GM21619 (cell line): ENCODE results near the gene ARHGAP26.

Experiments used
- ATAC-seq: cut with Tn5 transposase; IDR thresholded peaks from one replicate; pipeline ENCODE4 v1.9.1; 2021; ENCODE audit not compliant: unreplicated experiment

Gene ARHGAP26

GRCh38 chr5:142783601-142784341 lies 13.6 kb downstream of the ARHGAP26 start:
- peak; percentile 78 for ATAC-seq

- ATAC-seq, result no peak
Measured at GRCh38 chr5:142784401-142784955, 14.3 kb downstream of the ARHGAP26 start.

- no peak for ATAC-seq
Measured at GRCh38 chr5:142785206-142785605, 15.0 kb downstream of the ARHGAP26 start.

GRCh38 chr5:142789206-142789605 lies 19.0 kb downstream of the ARHGAP26 start:
- no peak for ATAC-seq

- no peak for ATAC-seq
Measured at GRCh38 chr5:142792012-142792864, 22.1 kb downstream of the ARHGAP26 start.

- no peak for ATAC-seq
Measured at GRCh38 chr5:142792865-142793232, 22.7 kb downstream of the ARHGAP26 start.

- ATAC-seq, result no peak
Measured at GRCh38 chr5:142794537-142794936, 24.4 kb downstream of the ARHGAP26 start.

- ATAC-seq, result no peak
Measured at GRCh38 chr5:142795251-142795650, 25.1 kb downstream of the ARHGAP26 start.

- ATAC-seq, result no peak
Measured at GRCh38 chr5:142796492-142797109, 26.4 kb downstream of the ARHGAP26 start.

GRCh38 chr5:142797420-142797819 lies 27.2 kb downstream of the ARHGAP26 start:
- ATAC-seq, result no peak

GRCh38 chr5:142798099-142798770 lies 28.1 kb downstream of the ARHGAP26 start:
- ATAC-seq, result no peak

GRCh38 chr5:142800776-142801494 lies 30.8 kb downstream of the ARHGAP26 start:
- peak; percentile 90 for ATAC-seq

- ATAC-seq, result no peak
Measured at GRCh38 chr5:142801495-142801871, 31.3 kb downstream of the ARHGAP26 start.

- ATAC-seq, result no peak
Measured at GRCh38 chr5:142803428-142804125, 33.4 kb downstream of the ARHGAP26 start.

- ATAC-seq, result no peak
Measured at GRCh38 chr5:142805339-142805738, 35.2 kb downstream of the ARHGAP26 start.

- ATAC-seq, result no peak
Measured at GRCh38 chr5:142806841-142807267, 36.7 kb downstream of the ARHGAP26 start.

GRCh38 chr5:142807372-142807911 lies 37.3 kb downstream of the ARHGAP26 start:
- ATAC-seq, result peak; percentile 71

GRCh38 chr5:142808878-142809598 lies 38.9 kb downstream of the ARHGAP26 start:
- ATAC-seq, result no peak

- ATAC-seq, result no peak
Measured at GRCh38 chr5:142810081-142810480, 39.9 kb downstream of the ARHGAP26 start.
